D341Med (cell line): Measurements from ENCODE around the gene TRIM49D2.
"Not testable (repeated sequence)": the region's sequence is repeated elsewhere in the genome, so short reads cannot be mapped to it uniquely, and the experiment has no call there.

ENCODE experiments used
- DNase-seq: peaks from one replicate; pipeline ENCODE4 v3.0.0; 2012; ENCODE audit warnings: low spot score

Gene TRIM49D2, protein sequence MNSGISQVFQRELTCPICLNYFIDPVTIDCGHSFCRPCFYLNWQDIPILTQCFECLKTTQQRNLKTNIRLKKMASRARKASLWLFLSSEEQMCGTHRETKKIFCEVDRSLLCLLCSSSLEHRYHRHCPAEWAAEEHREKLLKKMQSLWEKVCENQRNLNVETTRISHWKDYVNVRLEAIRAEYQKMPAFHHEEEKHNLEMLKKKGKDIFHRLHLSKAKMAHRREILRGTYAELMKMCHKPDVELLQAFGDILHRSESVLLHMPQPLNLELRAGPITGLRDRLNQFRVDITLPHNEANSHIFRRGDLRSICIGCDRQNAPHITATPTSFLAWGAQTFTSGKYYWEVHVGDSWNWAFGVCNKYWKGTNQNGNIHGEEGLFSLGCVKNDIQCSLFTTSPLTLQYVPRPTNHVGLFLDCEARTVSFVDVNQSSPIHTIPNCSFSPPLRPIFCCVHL

DNA sequence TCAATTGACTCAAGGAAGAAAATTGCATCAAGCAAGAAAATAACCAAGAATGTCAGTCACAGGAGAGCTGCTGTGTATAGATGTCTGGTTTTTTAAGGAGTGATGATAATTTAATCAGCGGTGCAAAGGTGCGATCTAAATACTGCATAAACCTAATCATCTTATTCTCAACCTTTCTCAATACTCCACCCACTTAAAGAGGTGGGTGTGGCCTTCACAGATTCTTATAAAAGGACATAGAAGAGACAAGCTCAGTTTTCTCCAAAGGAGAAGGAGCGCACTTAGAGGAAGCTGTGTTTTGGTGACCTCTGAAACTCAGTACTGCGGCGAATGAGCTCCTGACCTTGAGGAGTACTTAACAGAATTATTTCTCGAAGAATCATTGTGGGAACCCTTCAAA lies at the start of gene TRIM49D2:
Gene TRIM49D2, plus strand, starts transcription at position 301 of the 400 bp plus-strand sequence. CDS start 2,698 bp downstream, outside the sequence.
- DNase-seq: not testable (repeated sequence)

DNA sequence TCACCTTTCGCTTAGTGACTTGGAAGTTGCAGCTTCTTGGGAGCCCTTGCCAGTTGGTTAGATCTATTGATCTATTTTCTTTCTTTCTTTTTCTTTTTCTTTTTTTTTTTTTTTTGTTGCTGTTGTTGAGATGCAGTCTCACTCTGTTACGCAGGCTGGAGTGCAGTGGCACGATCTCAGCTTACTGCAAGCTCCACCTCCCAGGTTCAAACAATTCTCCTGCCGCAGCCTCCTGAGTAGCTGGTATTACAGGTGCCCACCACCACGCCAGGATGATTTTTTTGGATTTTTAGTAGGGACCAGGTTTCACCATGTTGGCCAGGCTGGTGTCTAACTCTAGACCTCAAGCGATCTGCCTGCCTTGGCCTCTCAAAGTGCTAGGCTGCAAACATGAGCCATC lies 46.4 kb upstream of the TRIM49D2 start:
- DNase-seq: not testable (repeated sequence)

DNA sequence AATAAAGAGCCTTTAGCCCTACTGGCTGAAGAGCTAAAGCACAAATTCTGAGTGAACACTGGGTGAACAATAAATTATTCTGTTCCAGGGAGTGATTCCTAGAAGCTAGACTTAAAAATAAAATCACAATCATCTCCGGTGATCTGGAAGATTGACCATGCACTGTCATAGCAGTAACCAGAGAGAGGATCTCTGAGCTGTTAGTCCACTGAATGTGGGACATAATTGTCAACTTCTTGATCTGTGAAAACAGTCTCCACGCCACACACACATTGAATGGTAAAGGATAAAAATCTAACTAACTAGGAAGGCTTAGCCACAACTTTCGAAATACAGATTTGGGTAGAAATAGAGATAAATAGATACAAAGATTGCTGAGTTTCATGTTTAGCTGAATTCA lies 30.6 kb upstream of the TRIM49D2 start:
- DNase-seq: not testable (repeated sequence)

DNA sequence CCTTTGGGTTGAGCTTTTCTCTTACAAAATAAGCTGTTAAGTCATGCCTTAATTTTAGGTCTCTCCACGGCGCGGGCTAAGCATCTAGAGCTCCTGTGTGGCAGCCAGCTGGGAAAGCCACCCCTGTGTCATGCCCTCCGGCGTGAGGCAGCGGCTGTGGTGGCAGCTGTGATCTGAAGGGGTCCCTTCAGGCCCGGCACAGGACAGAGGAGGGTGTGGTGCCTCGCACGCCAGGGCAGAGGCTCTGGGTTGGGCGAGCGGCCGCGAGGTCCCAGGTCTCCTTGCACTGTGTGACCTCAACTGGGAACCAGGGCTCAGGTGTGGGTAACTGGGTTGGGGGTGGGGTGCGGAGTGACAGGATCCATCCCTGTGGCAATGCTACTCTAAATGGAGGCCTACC lies 23.1 kb upstream of the TRIM49D2 start:
- DNase-seq: not testable (repeated sequence)

DNA sequence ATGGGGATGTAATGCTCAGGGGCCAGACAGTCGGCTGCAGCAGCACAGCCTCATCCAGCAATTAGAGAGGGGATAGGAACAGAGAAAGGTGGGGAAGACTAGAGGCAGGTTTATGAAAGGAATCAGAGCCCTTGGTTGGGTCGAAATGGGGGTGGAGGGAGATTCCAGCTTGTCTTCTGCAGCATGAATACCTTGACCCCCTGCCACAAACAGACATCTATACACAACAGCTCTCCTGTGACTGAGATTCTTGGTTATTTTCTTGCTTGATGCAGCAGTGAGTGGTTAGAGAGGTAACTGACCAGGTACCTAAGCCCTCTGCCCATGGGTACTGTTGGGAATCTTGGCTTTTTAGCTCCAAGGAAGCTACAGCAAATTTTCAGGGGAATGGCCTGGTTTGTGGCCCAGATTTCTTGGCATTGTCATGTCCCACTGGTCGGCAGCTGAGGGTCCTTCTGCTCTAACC lies 1.6 kb upstream of the TRIM49D2 start, which contains the start of gene TRIM49D1:
Gene TRIM49D1, minus strand, starts transcription at position 51 of the 466 bp plus-strand sequence. CDS start 4,535 bp downstream, outside the sequence.
- DNase-seq: no peak

DNA sequence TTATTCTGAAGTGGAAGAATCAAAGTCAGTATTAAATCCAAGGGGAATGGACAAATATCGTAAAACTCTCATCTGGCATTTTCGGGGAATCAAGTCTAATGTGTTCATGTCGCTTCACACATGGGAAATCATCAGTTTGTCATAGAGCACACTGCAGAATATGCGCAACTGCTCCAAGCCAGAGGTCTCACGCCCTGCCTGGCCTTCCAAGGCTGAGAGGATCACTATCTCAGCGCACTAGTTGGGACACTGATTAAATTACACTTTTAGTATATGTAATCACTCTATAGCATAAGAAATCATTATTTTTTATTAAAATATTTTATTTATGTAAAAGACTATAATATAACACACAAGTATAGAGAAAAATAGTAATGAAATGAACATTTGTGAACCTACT lies 37.0 kb downstream of the TRIM49D2 start:
- not testable (repeated sequence) for DNase-seq

DNA sequence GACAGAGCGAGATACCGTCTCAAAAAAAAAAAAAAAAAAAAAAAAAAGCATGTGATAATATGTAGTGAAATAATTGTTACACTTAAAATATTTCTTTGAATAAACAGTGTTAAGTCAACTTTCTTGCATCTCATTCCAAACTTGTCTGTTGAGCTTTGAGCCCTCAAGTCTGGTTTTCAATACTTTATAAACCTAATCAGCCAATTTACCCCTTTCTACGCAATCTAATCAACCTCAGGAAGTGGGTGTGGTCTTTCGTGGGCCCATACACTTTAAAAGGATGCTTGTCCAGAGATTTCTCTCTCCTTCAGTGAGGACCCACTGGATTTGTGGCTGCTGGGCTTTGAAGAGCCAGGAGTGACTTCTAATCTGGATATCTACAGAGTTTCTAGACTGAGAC lies 41.9 kb downstream of the TRIM49D2 start, which contains the start of gene TRIM64:
Gene TRIM64, plus strand, starts transcription at position 301 of the 400 bp plus-strand sequence. CDS start 2,467 bp downstream, outside the sequence.
- not testable (repeated sequence) for DNase-seq
